ENCODE data around the gene HLA-G.

The HLA-G gene

DNA sequence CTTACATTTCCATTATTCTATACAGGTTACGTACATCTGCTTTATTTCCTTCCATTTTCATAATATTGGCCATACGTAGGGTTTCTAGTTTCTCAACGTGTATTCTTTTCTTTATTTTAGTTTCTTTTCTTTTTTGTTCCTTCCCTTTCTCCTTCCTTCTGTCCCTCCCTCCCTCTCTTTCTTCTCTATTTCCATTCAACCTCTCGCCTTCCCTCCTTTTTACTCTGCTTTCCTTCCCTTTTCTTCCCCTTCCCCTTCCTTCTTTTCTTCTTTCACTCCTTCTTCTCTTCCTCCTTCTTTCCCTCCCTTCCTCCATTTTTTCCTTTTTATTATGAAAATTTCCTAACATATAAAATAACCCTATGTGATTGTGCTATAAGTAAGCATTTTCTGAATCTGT is 8.7 kb upstream of the HLA-G start:
- DNase-seq: no peak

DNA sequence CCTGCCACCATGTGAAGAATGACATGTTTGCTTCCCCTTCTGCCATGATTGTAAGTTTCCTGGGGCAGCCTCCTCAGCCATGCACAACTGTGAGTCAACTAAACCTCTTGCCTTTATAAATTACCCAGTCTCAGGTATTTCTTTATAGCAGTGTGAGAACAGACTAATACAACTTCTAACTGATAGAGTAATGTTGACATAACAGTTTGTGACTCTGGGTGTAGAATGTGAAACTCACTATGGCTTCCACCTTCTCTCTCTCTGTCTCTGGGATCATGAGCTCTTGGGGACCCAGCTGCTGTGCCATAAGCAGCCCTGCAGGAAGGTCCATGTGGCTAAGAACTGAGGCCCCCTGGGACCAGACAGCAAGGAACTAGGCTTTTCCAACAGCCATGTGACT is 3.5 kb upstream of the HLA-G start:
- no peak for DNase-seq

DNA sequence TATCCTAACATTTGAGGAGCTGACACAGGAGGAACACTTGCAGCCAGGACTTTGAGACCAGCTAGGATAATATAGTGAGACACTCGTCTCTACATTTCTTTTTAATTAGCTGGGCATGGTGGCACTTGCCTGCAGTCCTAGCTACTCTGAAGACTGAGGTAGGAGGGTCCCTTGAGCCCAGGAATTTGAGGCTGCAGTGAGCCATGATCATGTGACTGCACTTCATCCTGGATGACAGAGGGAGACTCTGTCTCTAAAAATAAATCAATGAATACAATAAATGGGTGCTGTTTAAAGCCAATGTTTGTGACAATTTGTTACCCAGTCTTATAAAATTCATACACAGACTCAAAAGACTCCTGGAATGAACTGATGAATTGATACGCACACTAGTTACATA is 1.8 kb upstream of the HLA-G start:
- no peak for DNase-seq

DNA sequence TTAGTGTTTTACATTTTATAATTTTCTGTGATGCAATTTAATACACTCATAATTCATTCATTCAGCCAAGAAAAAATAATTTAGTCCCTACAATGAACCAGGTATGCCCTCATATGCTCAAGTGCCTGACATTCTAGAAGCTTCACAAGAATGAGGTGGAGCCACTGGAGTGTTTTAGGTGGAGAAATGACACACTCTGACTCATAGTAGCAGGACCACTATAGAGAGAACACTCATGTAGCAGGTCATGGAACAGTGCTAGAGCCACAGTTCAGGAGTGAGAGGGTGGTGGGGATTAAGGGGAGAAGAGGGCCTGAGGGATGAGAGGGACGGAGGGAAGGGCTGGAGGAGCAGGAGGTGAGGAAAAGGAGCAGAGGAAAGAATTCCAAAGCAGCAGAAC is 1.4 kb upstream of the HLA-G start:
- DNase-seq: no peak

DNA sequence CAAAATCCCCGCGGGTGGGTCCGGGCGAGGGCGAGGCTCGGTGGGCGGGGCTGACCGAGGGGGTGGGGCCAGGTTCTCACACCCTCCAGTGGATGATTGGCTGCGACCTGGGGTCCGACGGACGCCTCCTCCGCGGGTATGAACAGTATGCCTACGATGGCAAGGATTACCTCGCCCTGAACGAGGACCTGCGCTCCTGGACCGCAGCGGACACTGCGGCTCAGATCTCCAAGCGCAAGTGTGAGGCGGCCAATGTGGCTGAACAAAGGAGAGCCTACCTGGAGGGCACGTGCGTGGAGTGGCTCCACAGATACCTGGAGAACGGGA is 809 bp downstream of the HLA-G start:
- DNase-seq: no peak

DNA sequence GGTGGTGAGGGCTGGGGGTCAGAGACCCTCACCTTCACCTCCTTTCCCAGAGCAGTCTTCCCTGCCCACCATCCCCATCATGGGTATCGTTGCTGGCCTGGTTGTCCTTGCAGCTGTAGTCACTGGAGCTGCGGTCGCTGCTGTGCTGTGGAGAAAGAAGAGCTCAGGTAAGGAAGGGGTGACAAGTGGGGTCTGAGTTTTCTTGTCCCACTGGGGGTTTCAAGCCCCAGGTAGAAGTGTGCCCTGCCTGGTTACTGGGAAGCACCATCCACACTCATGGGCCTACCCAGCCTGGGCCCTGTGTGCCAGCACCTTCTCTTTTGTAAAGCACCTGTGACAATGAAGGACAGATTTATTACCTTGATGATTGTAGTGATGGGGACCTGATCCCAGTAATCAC is 2.1 kb downstream of the HLA-G start:
- no peak for DNase-seq

DNA sequence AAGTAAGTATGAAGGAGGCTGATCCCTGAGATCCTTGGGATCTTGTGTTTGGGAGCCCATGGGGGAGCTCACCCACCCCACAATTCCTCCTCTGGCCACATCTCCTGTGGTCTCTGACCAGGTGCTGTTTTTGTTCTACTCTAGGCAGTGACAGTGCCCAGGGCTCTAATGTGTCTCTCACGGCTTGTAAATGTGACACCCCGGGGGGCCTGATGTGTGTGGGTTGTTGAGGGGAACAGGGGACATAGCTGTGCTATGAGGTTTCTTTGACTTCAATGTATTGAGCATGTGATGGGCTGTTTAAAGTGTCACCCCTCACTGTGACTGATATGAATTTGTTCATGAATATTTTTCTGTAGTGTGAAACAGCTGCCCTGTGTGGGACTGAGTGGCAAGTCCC is 2.8 kb downstream of the HLA-G start:
- DNase-seq: no peak

DNA sequence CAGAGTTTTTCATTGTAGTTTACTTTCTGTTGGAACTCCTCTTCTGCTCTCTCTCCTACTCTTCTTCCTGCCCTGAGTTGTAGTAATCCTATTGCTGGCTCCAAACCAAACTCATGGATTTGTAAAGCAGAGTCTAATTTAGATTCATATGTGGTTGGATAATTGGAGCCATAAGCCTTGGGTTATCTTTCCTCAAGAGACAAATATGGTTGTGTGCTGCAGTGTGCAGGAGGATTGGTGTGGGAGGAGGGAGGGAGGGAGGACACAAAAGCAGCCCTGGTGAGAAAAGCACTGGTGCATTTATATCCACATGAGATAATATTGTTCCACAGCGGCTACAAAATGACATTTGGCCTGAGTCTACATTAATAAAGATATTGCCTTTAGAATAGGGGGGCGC is 4.2 kb downstream of the HLA-G start:
- DNase-seq: no peak

DNA sequence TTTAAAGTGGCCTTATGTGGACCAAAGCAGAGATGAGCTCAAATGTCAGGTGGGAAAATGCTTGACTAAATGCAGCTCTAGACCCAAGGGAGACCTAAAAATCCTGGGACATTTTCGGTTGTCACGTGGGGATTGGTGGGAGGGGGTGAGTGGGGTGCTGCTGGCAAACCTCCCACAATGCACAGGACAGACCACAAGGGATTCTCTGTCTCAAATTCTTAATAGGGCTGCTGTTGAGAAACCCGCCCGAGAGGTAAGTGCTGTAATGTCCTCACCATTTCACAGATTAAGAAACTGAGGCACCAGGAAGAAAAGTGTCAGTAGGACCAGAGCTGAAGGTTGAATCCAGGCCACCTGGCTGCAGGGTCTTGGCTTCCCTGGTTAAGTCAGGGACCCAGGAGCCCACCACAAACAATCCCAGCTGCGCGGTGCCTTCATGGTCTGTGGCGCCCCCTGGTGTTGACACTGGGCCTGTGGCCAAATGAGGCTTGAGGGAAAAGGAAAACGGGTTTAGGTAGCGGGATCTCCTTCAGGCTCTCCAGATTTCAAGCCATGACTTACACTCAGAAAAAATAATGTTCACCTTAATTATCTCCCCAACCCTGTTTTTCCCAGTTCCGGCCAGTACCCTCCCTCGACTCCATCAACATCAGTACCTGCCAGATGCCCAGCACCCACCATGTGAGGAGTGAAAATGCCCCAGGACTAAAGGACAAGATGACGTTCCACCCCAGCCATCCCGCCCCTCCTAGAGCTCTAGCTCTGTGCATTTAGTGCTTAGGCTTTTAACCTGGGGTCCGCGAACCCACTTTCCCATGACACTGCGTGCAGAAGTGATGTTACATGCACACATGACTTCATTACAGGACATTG is 7.2 kb downstream of the HLA-G start:
- no peak for DNase-seq

DNA sequence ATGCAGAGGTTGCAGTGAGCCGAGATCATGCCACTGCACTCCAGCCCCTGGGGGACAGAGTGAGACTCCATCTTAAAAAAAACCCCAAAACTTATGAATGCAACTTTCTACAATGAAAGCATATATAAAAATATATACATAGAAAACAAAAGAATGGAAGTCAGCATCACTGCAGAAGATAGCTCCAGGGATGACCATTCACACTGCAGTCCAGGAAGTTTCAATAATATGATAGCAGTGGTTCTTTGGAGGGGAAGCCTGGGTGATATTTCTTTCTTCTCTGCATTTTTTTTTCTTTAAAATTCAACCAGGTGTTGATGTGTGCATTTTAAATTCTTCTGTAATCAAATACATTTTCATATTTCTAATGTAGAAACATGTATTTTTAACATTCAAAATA is 12.3 kb downstream of the HLA-G start:
- DNase-seq: no peak

DNA sequence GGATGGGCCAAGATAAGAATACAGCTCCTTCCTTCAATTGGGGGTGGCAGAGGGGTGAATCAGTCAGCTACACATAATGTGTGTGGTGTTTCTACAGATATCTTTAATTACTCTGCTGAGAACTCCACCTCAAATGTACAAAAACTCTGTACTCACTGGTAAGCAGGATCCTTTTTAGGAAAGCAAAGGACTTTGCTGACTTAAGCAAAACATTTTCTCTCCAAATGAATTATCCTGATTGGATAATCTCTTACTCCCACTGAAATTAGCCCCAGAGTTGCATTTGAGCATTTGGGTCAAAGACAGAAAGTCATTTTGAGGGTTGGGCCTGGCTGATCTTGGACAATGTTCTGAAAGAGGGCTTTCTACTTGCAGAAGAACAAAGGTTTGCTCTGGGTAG is 13.4 kb downstream of the HLA-G start:
- DNase-seq: no peak

DNA sequence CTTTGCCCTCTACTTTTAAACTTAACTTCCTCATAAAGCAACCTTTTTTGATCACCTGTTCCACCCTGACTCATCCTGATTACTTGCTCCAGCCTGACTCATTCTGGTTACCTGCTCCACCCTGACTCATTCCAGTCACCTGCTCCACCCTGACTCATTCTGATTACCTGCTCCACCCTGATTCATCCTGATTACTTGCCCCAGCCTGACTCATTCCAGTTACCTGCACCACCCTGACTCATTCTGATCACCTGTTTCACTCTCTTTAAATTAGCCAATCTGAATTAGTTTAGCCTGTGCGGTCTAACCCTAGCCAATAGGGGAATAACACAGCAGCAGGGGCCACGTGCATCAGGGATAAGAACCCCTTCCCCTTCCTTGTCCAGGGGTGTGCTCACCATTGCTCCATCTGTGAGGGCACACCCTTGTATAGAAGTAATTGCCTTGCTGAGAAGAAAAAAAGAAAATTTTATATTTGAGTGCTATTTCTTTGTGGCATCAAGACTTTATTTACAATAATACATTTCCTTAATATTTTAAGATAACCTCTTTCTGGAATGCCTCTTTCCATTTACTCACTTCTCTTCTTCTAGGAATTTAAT is 17.9 kb downstream of the HLA-G start:
- DNase-seq: no peak

DNA sequence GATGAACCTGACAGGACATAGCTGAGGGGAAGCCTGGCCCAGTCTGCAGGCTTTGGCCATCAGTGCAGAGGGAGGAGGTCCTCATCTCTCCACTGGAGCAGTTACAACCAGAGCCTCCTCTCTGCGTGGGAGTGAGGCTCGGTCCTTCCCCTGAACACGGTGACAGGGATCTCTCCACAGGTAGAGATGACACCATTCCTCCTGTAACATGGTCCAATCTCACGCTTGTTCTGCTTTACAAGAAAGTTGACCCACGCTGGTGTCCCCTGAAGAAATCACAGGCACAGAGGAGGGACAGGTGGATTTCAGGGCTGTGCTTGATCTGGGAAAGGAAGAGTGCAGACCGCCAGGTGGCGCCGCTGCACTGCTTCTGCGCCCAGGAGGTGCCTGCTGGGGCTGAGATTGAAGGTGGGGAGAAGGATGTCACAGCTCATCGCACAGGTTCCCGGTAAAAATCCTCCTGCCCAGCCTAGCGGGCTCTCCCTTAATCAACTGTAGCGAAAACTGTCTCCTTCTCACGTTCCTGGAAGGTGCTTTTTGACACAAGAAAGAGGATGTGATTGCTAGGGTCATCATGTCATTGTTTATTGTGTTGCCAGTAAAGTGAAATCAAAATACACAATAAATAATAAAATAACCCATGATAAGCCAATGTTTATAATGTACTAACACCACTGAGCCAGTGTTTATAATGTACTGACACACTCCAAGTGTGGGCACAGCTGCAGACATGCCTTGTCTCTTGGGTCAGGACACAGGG is 20.4 kb downstream of the HLA-G start:
- peak; percentile 67 for DNase-seq

DNA sequence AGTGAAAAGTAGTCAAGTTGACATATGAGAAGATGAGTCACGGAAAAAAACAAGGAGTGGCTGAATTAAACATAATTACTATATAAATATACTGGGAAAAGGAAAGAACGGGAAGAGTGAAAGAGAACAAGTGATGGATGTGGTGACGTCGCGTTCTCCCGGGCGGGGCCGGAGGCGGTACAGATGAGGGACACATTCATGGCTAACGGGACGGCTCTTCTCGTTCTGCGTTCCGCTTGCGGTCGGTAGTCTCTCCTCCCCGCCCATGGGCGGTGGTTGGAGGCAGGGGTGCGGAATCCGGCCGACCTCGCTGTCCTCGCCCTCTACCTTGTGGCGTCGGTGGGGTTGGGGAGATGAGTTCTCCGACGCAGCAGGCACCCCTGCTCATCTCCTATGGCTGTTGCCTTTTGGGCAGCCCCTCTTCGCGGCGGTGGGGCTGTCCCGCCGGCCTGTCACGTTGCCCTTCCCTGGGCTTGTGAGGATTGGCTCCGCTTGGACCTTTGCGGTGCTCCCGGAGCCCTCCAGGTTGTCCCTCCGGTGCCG is 22.5 kb downstream of the HLA-G start:
- no peak for DNase-seq

DNA sequence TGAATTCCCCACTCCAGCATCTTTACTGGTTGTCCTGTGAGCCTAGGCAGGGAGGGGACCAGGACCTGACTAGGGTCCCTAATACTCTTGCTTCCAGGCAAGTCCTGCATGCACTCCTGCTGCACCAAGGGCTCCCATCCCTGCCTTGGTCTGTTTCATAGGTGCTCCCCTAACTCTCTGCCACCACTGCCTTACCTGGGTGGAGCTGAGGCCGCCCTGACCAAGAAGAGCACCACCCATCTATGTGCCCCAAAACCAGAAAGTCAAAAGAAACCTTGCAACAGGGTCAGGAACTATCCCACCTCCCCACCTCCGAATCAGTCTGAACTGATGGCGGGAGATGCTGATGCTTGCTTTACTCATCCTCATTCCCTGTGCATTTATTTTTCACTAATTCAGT is 23.6 kb downstream of the HLA-G start:
- no peak for DNase-seq

DNA sequence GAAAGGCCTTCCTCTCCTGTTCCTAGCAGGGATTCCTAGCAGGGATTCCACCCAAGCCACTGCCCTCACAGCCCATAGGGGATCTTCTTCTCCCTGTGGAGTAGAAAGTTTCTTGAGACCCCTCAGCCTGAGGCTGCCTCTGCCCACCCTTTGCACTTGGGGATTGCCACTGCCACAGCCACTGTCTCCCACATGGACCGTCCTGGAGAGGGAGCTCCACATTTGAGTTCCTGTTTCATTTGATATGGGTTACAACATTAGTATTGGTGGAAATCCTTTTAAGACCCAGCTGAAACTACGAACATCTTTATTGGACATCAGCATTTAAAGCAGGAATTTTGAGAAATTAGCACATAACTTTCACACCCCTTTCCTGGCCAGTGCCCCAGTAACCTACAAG is 25.6 kb downstream of the HLA-G start:
- no peak for DNase-seq

DNA sequence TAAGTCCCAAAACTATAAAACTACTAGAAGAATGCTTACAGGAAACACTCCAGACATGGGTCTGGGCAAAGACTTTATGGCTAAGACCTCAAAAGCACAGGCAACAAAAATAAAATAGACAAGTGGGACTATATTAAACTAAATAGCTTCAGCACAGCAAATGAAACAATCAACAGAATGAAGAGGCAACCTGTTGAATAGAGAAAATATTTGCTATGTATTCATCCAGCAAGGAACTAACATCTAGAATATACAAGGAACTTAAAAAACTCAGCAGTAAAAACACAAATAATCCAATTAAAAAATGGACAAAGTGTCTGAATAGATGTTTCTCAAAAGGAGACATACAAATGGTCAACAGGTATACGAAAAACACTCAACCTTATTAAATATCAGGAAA is 30.4 kb downstream of the HLA-G start:
- no peak for DNase-seq

DNA sequence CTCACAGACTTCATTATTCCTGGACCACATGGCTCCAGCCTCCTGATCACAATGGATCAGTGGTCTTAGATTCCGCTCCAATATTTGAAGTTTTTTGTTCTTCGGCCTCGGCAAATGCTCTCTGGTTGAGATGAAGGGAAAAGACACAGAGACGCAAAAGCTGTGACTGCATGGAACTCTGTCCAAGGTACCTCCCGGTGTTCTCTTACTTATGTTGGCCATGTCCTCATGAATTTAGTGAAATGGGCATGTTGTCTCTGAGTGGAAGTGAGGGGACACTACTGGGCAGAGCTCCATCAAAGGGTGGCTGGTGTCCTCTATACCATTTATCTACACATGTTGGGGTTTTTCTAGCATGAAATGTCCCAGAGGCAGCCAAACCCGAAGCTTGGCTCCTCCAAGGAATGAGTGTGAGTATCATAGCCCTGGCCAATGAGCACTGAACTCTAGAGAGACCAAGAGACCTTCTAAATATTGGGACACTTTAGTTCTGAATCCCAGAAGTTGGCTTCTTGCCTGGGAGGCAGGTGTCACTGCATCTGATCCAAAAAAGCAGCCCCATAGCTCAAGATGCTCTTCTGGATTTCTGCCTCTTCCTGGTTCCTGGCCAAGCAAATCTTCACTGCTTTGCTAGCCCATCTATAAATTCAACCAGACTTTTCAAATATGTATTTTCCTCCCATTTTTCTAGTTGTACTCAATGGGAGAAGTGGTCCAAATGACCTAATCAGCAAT is 34.1 kb downstream of the HLA-G start:
- no peak for DNase-seq

DNA sequence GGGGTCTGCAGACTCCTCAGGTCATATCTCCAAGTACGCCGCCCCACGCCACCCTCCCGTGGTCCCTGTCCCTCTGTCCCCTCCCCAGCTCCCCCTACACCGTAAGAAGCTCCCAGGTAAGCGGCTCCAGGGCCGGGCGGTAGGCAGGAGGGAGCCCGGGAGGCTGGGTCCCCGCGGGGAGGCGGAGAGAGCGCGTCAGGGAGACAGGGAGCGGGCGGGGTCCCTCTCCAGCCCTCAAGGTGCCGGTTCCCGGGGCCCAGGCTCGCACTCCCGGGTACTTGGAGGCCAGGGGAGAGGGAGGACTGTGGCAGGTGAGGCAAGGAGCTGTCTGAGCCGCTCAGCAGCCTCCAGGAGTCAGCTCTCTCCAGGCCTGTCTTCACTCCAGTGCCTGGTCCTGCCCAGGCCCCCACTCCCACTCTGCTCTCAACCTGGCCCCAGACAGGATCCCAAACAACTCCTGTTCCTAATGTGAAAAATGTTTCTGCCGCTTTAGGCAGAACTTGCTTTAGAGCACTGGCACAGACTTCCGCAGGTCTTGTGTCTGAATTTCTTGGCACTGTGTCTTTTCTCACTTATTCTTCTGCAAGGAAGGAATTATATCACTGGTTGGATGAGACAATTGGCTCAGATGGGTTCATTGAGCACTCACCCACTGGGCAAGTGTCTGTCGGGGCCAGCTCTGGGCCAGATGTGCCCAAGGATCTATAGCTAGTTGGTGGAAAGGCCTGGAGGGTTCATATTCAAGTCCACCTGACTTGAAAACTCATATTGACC is 36.6 kb downstream of the HLA-G start:
- DNase-seq: no peak

DNA sequence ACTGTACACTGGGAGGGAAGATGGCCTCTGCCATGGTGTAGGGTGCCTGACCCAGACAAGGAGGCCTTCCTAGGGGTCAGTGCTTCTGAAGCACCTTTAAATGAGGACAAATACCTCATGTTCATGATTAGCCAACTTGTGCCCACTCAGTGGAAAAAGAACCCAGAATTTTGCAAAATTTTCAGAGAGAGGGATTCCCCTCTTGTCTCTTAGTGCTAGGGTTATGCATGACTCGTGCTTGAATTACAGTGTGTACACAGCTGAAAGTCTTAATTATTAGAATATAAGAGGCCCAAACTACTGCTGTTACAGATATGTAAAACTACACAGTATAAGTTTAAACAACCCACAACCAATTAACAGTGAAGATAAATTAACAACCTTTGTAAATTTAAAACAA is 38.0 kb downstream of the HLA-G start:
- DNase-seq: no peak

DNA sequence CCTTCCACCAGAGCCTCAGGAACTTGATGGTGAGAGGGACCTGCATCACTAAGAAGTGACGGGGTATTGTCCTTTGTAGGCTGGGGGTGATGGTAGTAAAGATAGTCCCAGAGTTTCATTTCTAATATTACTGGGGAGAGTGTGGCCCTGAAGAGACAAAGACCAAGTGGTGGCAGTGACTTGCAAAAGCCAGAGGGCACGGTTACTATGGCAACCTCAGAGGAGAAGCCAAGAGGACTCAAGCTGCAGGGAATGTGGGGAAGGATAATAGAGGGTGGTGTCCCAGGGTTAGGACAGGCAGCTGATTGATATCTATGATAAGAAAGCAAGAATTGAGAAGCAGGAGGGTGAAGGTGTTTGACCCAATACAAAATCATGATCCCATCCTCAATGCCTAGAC is 42.5 kb downstream of the HLA-G start:
- no peak for DNase-seq

DNA sequence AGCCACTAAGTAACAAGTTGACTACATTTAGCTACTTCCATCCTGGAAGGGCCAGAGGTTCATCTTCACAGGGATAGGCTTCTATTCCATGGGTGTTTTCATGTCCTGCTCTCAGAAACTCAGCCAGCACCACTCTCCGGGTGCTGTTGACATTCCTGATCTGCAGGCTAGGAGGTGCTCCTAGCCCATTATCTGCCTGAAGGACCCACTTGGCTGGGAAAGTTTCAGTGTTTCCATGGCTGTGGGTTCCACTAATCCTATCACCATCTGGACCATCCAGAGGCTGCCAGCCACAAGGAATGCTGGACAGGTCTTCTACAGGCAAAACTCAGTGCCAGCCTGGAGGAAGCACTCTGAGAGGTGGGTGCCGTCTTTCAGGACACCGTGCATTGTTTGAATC is 45.2 kb downstream of the HLA-G start:
- DNase-seq: no peak
